Measurements from ENCODE around the gene SIRT6.
A peak's percentile ranks its signal among the peaks of the same experiment; 100 is the strongest.
"Not testable (repeated sequence)": the region's sequence is repeated elsewhere in the genome, so short reads cannot be mapped to it uniquely, and the experiment has no call there.

Gene SIRT6

GRCh38 chr19:4182084-4182810, at the start of gene SIRT6, which contains the start of gene ANKRD24:
Gene SIRT6 (minus strand): TSS chr19:4182563. CDS start chr19:4182539, 24 bp downstream.
Gene ANKRD24 (plus strand): TSS chr19:4182689. CDS start chr19:4186426, 3,737 bp downstream.
- Histone ChIP-seq H3K36me3 (replicated peaks) (peaks cover 13% of the 10 kb centered on the region), H3K4me3 (ENCODE audit: low read depth, low read length) (peak within 1 kb of the TSS; percentile 96), H3K27me3 (replicated peaks) (no peaks in the 10 kb centered on the region), H3K27ac (peak within 1 kb of the TSS; percentile 77)
- DNase-seq: peak; percentile 90
- no peak for TF ChIP-seq CTCF (IDR thresholded peaks at IDR 0.05; ENCODE audit: low read depth, low read length, missing control alignments)
- in situ Hi-C loops (cut with HindIII; ENCODE audit: low pct_ligation_motif_present, low sequenced_read_pairs): no loop called here

- in situ Hi-C loops (cut with HindIII; ENCODE audit: low pct_ligation_motif_present, low sequenced_read_pairs); H3K4me3 ChIP-seq (ENCODE audit: low read depth, low read length): not testable (repeated sequence)
These were observed 49.8 kb upstream of the SIRT6 start for GRCh38 chr19:4232139-4232538.

GRCh38 chr19:4231521-4231920, 49.2 kb upstream of the SIRT6 start:
- in situ Hi-C loops (cut with HindIII; ENCODE audit: low pct_ligation_motif_present, low sequenced_read_pairs); H3K27ac ChIP-seq; DNase-seq; H3K27me3 ChIP-seq (replicated peaks); H3K36me3 ChIP-seq (replicated peaks); H3K4me3 ChIP-seq (ENCODE audit: low read depth, low read length): not testable (repeated sequence)

More at GRCh38 chr19:4232139-4232538, 49.8 kb upstream of the SIRT6 start:
- not testable (repeated sequence) for H3K36me3 ChIP-seq (replicated peaks); H3K27me3 ChIP-seq (replicated peaks); H3K27ac ChIP-seq; DNase-seq

- not testable (repeated sequence) for H3K27ac ChIP-seq
These were observed 47.9 kb upstream of the SIRT6 start for GRCh38 chr19:4230237-4230636.

GRCh38 chr19:4229179-4229931, 47.0 kb upstream of the SIRT6 start, which contains the start of gene EBI3:
Gene EBI3 (plus strand): TSS chr19:4229523. CDS start chr19:4229551, 28 bp downstream.
- Histone ChIP-seq H3K36me3 (replicated peaks) (no peaks in the 10 kb centered on the region), H3K27ac (peak within 1 kb of the TSS; percentile 10), H3K27me3 (replicated peaks) (no peaks in the 10 kb centered on the region), H3K4me3 (ENCODE audit: low read depth, low read length) (no peak within 1 kb of the TSS)
- DNase-seq: peak; percentile 70
- in situ Hi-C loops (cut with HindIII; ENCODE audit: low pct_ligation_motif_present, low sequenced_read_pairs): no loop called here
- no peak for TF ChIP-seq CTCF (IDR thresholded peaks at IDR 0.05; ENCODE audit: low read depth, low read length, missing control alignments)

More at GRCh38 chr19:4230237-4230636, 47.9 kb upstream of the SIRT6 start:
- in situ Hi-C loops (cut with HindIII; ENCODE audit: low pct_ligation_motif_present, low sequenced_read_pairs); H3K4me3 ChIP-seq (ENCODE audit: low read depth, low read length); H3K27me3 ChIP-seq (replicated peaks); DNase-seq; H3K36me3 ChIP-seq (replicated peaks): not testable (repeated sequence)

- no peak for TF ChIP-seq CTCF (IDR thresholded peaks at IDR 0.05; ENCODE audit: low read depth, low read length, missing control alignments)
These were observed 46.4 kb upstream of the SIRT6 start for GRCh38 chr19:4228765-4229178.

GRCh38 chr19:4227771-4228170, 45.4 kb upstream of the SIRT6 start:
- Histone ChIP-seq H3K27ac (no peak overlapping the region), H3K4me3 (ENCODE audit: low read depth, low read length) (no peak overlapping the region), H3K36me3 (replicated peaks) (no peaks in the 10 kb centered on the region), H3K27me3 (replicated peaks) (no peaks in the 10 kb centered on the region)
- no peak for TF ChIP-seq CTCF (IDR thresholded peaks at IDR 0.05; ENCODE audit: low read depth, low read length, missing control alignments)
- DNase-seq: no peak
- in situ Hi-C loops (cut with HindIII; ENCODE audit: low pct_ligation_motif_present, low sequenced_read_pairs): no loop called here

More at GRCh38 chr19:4228765-4229178, 46.4 kb upstream of the SIRT6 start:
- in situ Hi-C loops (cut with HindIII; ENCODE audit: low pct_ligation_motif_present, low sequenced_read_pairs): no loop called here
- no peak overlapping the region for H3K4me3 ChIP-seq (ENCODE audit: low read depth, low read length)
- no peaks in the 10 kb centered on the region for H3K36me3 ChIP-seq (replicated peaks)
- no peak for DNase-seq
- no peaks in the 10 kb centered on the region for H3K27me3 ChIP-seq (replicated peaks)
- H3K27ac ChIP-seq: no peak overlapping the region
